Mucosa of descending colon (tissue), 3 donors: ENCODE measurements around the gene PCBP3. TPM values are rescaled to one million over a fixed set of nuclear protein-coding genes. Genes with fewer than 3 reads are reported as not detected.

ENCODE experiments used
- ATAC-seq: fragments of 200-7000 bp; cut with Tn5 transposase; one replicate; pipeline ENCODE4 v1.9.1; 2020; ENCODE audit warnings: mild to moderate bottlenecking, moderate library complexity
- DNase-seq, 3 donors: peaks; one replicate each; pipeline ENCODE4 v3.0.0-alpha.2; 2020
- H3K36me3 ChIP-seq: fragments of 200-600 bp; one replicate; pipeline ENCODE4 v1.8.0; 2021; ENCODE audit warnings: low read depth, mild to moderate bottlenecking
- H3K4me1 ChIP-seq: fragments of 200-600 bp; one replicate; pipeline ENCODE4 v1.8.0; 2021; ENCODE audit warnings: low read depth, mild to moderate bottlenecking
- H3K4me3 ChIP-seq: fragments of 200-600 bp; one replicate; pipeline ENCODE4 v1.8.0; 2021; ENCODE audit warnings: mild to moderate bottlenecking
- H3K9me3 ChIP-seq: fragments of 200-600 bp; one replicate; pipeline ENCODE4 v1.8.0; 2021; ENCODE audit warnings: mild to moderate bottlenecking
- intact Hi-C, 2 donors: fragments of 100-400 bp; cut with DNase I in 1 of 2; cut with micrococcal nuclease in 1 of 2; formaldehyde crosslinking; loops; one replicate each; pipeline versions ENCODE4 v1.11.0 to v1.11.1; 2022; cut with DNase I, micrococcal nuclease
- total RNA-seq, 3 donors: library from RNA; stranded (reverse); fragmentation: NEBNext Ultra II Directional in 2 of 3; extraction: Animal tissue kit (Norgen Biotek cat#: 25700) in 2 of 3; gene quantifications; one replicate each; pipeline versions ENCODE4 v1.2.1 to v1.2.4, GENCODE V29; 2021 to 2023
- TF ChIP-seq, protein P1 (sequence below): fragments of 200-600 bp; IDR thresholded peaks from one replicate; pipeline ENCODE4 v1.8.0; 2022; ENCODE audit warnings: antibody characterized with exemption, mild to moderate bottlenecking
- donor health status: DM: no; HTN: no; CAD: no; lungs with moderate emphysema.
- donor health status: DM: no; HTN: no; CAD: no.
- donor health status: DM: no; HTN: yes; CAD: no.

PCBP3 gene
- total RNA-seq, 3 donors from 2014 or later = 4.5 to 18.4 (median 7.6) TPM

DNA sequence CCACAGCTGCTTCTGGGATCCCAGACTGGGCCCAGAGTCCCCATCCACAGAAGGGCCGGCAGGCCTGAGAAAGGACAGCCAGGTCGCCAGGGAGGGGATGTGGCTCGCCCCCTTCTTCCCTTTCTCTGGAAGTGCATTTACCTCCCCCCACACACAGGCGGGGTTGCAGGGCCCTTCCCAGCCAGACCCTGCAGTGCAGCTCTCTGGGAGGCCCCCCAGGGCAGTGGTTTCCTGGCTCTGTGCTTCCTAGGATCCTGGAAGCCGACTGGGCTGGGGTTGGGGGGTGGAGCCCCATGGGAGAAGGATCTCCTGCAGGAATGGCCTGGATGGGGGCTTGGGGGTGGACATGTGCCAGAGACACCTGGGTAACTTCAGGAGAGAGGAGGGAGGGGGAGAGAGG, 333.9 kb downstream of the PCBP3 start:
- H3K36me3 ChIP-seq = no peaks in the 10 kb centered on the region
- peak in 2 of 3 donors; percentile 37 to 57 for DNase-seq
- H3K9me3 ChIP-seq = no peaks in the 10 kb centered on the region
- H3K4me1 ChIP-seq = peaks cover 26% of the 10 kb centered on the region
- H3K4me3 ChIP-seq = no peak overlapping the region
- TF ChIP-seq, protein P1, sequence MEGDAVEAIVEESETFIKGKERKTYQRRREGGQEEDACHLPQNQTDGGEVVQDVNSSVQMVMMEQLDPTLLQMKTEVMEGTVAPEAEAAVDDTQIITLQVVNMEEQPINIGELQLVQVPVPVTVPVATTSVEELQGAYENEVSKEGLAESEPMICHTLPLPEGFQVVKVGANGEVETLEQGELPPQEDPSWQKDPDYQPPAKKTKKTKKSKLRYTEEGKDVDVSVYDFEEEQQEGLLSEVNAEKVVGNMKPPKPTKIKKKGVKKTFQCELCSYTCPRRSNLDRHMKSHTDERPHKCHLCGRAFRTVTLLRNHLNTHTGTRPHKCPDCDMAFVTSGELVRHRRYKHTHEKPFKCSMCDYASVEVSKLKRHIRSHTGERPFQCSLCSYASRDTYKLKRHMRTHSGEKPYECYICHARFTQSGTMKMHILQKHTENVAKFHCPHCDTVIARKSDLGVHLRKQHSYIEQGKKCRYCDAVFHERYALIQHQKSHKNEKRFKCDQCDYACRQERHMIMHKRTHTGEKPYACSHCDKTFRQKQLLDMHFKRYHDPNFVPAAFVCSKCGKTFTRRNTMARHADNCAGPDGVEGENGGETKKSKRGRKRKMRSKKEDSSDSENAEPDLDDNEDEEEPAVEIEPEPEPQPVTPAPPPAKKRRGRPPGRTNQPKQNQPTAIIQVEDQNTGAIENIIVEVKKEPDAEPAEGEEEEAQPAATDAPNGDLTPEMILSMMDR = no peak
- intact Hi-C loops = no loop called here
- no peak for ATAC-seq

DNA sequence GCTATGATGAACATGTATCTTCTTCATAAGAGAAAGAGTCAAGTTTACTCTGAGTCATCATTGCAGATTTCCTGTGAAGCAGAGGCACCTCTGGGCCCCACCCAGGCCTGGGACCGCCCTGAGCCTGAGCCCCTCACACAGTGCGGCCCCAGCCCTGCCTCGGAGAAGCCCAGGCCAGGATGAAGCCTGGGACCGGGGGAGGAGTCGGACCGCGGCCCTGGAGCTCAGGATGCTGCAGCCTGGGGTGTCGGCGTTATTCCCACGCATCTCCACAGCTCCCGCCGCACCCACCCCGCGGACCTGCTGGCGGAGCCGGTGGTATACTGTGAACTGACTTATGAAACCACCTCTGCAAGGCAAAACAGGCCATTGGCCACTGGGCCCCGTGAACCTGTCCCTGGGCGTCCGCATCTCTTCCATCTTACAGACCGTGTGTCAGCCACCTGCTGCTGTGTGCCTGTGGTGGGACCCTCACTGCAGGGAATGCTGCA, 335.7 kb downstream of the PCBP3 start:
- no peak for ATAC-seq
- DNase-seq = peak in 2 of 3 donors; percentile 26 to 51
- H3K36me3 ChIP-seq = no peaks in the 10 kb centered on the region
- TF ChIP-seq, protein P1 = no peak
- H3K9me3 ChIP-seq = no peaks in the 10 kb centered on the region
- no peak overlapping the region for H3K4me3 ChIP-seq
- peaks cover 20% of the 10 kb centered on the region for H3K4me1 ChIP-seq
- intact Hi-C loops = no loop called here

DNA sequence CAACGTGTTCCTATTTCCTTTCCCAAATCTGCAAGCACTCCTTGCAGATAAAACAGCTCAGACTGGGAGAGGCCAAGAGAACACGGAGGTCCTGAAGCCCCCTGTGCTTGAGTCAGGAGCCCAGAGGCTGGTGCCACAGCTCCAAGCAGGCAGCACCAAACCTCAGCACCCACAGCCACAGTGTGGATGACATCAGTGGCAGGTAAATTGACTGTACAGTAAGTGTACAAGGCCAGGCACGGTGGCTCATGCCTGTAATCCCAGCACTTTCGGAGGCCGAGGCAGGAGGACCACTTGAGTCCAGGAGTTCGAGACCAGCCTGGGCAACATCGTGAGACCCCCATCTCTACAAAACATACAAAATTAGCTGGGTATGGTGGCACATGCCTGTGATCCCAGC, 336.1 kb downstream of the PCBP3 start:
- TF ChIP-seq, protein P1 = no peak
- H3K4me1 ChIP-seq = peaks cover 17% of the 10 kb centered on the region
- ATAC-seq (no peak), DNase-seq (peak in 1 of 3 donors; percentile 18)
- no peaks in the 10 kb centered on the region for H3K9me3 ChIP-seq
- intact Hi-C loops = no loop called here
- no peak overlapping the region for H3K4me3 ChIP-seq
- H3K36me3 ChIP-seq = no peaks in the 10 kb centered on the region

DNA sequence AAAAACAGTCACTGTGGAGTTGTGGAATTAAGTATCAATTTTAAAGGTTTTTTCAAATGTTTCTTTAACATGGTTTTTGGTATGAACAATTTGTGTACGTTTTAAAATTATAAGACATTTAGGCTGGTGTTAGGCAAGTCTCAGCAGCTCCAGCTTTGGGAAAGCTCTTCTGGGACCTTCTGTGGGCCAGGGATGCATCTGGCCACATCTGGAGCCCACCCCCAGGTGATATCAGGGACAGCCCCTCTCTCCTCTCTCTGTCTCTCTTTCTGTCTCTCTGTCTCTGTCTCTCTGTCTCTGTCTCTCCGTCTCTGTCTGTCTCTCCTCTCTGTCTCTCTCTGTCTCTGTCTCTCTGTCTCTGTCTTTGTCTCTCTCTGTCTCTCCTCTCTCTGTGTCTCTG, 336.7 kb downstream of the PCBP3 start:
- ATAC-seq = no peak
- TF ChIP-seq, protein P1 = no peak
- H3K36me3 ChIP-seq = no peaks in the 10 kb centered on the region
- H3K4me3 ChIP-seq = no peak overlapping the region
- intact Hi-C loops = no loop called here
- no peaks in the 10 kb centered on the region for H3K9me3 ChIP-seq
- peak in 1 of 3 donors; percentile 10 for DNase-seq
- peaks cover 12% of the 10 kb centered on the region for H3K4me1 ChIP-seq

DNA sequence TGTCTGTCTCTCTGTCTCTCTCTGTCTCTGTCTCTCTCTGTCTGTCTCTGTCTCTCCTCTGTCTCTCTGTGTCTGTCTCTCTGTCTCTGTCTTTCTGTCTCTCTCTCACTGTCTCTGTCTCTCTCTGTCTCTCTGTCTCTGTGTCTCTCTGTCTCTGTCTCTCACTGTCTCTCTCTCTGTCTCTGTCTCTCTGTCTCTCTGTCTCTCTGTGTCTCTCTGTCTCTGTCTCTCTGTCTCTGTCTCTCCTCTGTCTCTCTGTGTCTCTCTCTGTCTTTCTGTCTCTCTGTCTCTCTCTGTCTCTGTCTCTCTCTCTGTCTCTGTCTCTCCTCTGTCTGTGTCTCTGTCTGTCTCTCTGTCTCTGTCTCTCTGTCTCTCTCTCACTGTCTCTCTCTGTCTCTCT, 337.2 kb downstream of the PCBP3 start:
- DNase-seq (no peak), ATAC-seq (no peak)
- Histone ChIP-seq H3K36me3 (no peaks in the 10 kb centered on the region), H3K4me3 (no peak overlapping the region), H3K9me3 (no peaks in the 10 kb centered on the region), H3K4me1 (peaks cover 11% of the 10 kb centered on the region)
- TF ChIP-seq, protein P1 = no peak
- intact Hi-C loops = no loop called here
